HEK293 (cell line): Measurements from ENCODE around the gene CRIM1.

Source experiments
- CTCF ChIA-PET: fragments of 350-600 bp; formaldehyde crosslinking; extraction: SDS; loops from one replicate; lab custom pipeline; 2021; ENCODE audit warnings: antibody characterized with exemption; lab: Yijun Ruan, JAX
- POLR2A ChIA-PET: fragments of 300-600 bp; formaldehyde crosslinking; extraction: SDS; loops from one replicate; lab custom pipeline; 2020; ENCODE audit warnings: antibody characterized with exemption, inconsistent platforms; lab: Yijun Ruan, JAX
- H3K27ac ChIP-seq: fragments of 200-500 bp; sonication (Bioruptor generic); 2 replicates; pipeline ENCODE4 v1.5.1; 2014; ENCODE audit warnings: low read depth, low read length, control low read depth, inconsistent platforms; ENCODE audit errors: extremely low read depth
- H3K36me3 ChIP-seq, 2 experiments: fragments of 200-500 bp in 1 of 2; sonication (Bioruptor generic) in 1 of 2; 1 replicate in 1 of 2; 2 replicates in 1 of 2; pipeline ENCODE4 v1.5.1; 2014 to 2017; ENCODE audit warnings: inconsistent platforms in 2 of 2, low read length in 2 of 2; ENCODE audit not compliant: control insufficient read depth in 2 of 2, insufficient read depth in 1 of 2
- H3K4me1 ChIP-seq: fragments of 200-500 bp; sonication (Bioruptor generic); 2 replicates; pipeline ENCODE4 v1.5.1; 2014; ENCODE audit warnings: mild to moderate bottlenecking, low read length, inconsistent platforms; ENCODE audit not compliant: control insufficient read depth, insufficient read depth
- H3K4me3 ChIP-seq: 2 replicates; pipeline ENCODE4 v1.5.1; 2011; ENCODE audit warnings: low read depth, mild to moderate bottlenecking, control low read depth, low read length, moderate library complexity
- H3K9me3 ChIP-seq: fragments of 200-500 bp; sonication (Bioruptor generic); 2 replicates; pipeline ENCODE4 v1.5.1; 2014; ENCODE audit warnings: low read depth, low read length, inconsistent platforms; ENCODE audit not compliant: control insufficient read depth, insufficient read depth
- AEBP2 ChIP-seq: fragments of 450-650 bp; formaldehyde crosslinking; IDR thresholded peaks from 2 replicates; pipeline ENCODE4 v1.5.1; 2016; ENCODE audit warnings: missing biosample characterization, missing genetic modification characterization, borderline replicate concordance
- ATF2 ChIP-seq: fragments of 450-650 bp; formaldehyde crosslinking; IDR thresholded peaks from 2 replicates; pipeline ENCODE4 v1.5.1; 2016; ENCODE audit warnings: missing biosample characterization, missing genetic modification characterization, low read depth
- KLF7 ChIP-seq: fragments of 450-650 bp; formaldehyde crosslinking; IDR thresholded peaks from 2 replicates; pipeline ENCODE4 v1.5.1; 2016; ENCODE audit warnings: missing biosample characterization, missing genetic modification characterization, borderline replicate concordance
- PBX3 ChIP-seq: sonication (generic); formaldehyde crosslinking; IDR thresholded peaks from 2 replicates; pipeline ENCODE4 v1.8.1; 2022; ENCODE audit warnings: mild to moderate bottlenecking, moderate library complexity, missing genetic modification reagents
- PRDM6 ChIP-seq: fragments of 450-650 bp; formaldehyde crosslinking; IDR thresholded peaks from 2 replicates; pipeline ENCODE4 v1.5.1; 2017; ENCODE audit warnings: missing biosample characterization, missing genetic modification characterization
- SP7 ChIP-seq: fragments of 450-650 bp; formaldehyde crosslinking; IDR thresholded peaks from 2 replicates; pipeline ENCODE4 v1.5.1; 2016; ENCODE audit warnings: missing biosample characterization, missing genetic modification characterization
- ZFP3 ChIP-seq: fragments of 450-650 bp; formaldehyde crosslinking; IDR thresholded peaks from 2 replicates; pipeline ENCODE4 v1.5.1; 2016; ENCODE audit warnings: low read depth, missing biosample characterization, missing genetic modification characterization
- ZNF121 ChIP-seq: fragments of 450-650 bp; formaldehyde crosslinking; IDR thresholded peaks from 2 replicates; pipeline ENCODE4 v1.5.1; 2016; ENCODE audit warnings: missing biosample characterization, missing genetic modification characterization
- ZNF174 ChIP-seq: fragments of 450-650 bp; formaldehyde crosslinking; IDR thresholded peaks from 2 replicates; pipeline ENCODE4 v1.5.0; 2017; ENCODE audit warnings: missing biosample characterization, mild to moderate bottlenecking, missing genetic modification characterization
- ZNF324 ChIP-seq: fragments of 450-650 bp; formaldehyde crosslinking; IDR thresholded peaks from 2 replicates; pipeline ENCODE4 v1.5.1; 2016; ENCODE audit warnings: missing biosample characterization, missing genetic modification characterization
- ZNF529 ChIP-seq: fragments of 450-650 bp; formaldehyde crosslinking; IDR thresholded peaks from 2 replicates; pipeline ENCODE4 v1.5.1; 2017; ENCODE audit warnings: missing genetic modification characterization, missing biosample characterization; ENCODE audit not compliant: insufficient replicate concordance
- ZNF530 ChIP-seq: fragments of 450-650 bp; formaldehyde crosslinking; IDR thresholded peaks from 2 replicates; pipeline ENCODE4 v1.5.1; 2016; ENCODE audit warnings: low read depth, missing biosample characterization, missing genetic modification characterization
- ZNF544 ChIP-seq: fragments of 450-650 bp; formaldehyde crosslinking; IDR thresholded peaks from 2 replicates; pipeline ENCODE4 v1.5.0; 2017; ENCODE audit warnings: missing biosample characterization, missing genetic modification characterization
- ZNF560 ChIP-seq: fragments of 450-650 bp; formaldehyde crosslinking; IDR thresholded peaks from 2 replicates; pipeline ENCODE4 v1.5.1; 2017; ENCODE audit warnings: missing biosample characterization, missing genetic modification characterization, borderline replicate concordance
- ZNF664 ChIP-seq: fragments of 450-650 bp; formaldehyde crosslinking; IDR thresholded peaks from 2 replicates; pipeline ENCODE4 v1.5.1; 2016; ENCODE audit warnings: missing biosample characterization, missing genetic modification characterization

Gene CRIM1

GRCh38 chr2:36343606-36344005 lies 12.0 kb upstream of the CRIM1 start (continued):
- TF ChIP-seq AEBP2 (tag by site-specific recombination) (no peak), ZFP3 (tag by site-specific recombination) (no peak), ZNF121 (tag by site-specific recombination) (no peak), ZNF560 (tag by site-specific recombination) (no peak), ZNF544 (tag by site-specific recombination) (no peak)

- TF ChIP-seq SP7 (tag by site-specific recombination), result no peak
- TF ChIP-seq ATF2, result peak; percentile 61; the same call in 1 of the 2 replicates
- TF ChIP-seq ZNF530 (tag by site-specific recombination), result no peak
- no peak for TF ChIP-seq ZNF174 (tag by site-specific recombination)
- TF ChIP-seq ZNF529, result no peak
- no peak for TF ChIP-seq ZNF324
- Histone ChIP-seq H3K4me1 (0 out of 2 replicates have a peak, but pooled peaks cover 5% of the 10 kb centered on the region), H3K9me3 (no peaks in the 10 kb centered on the region), H3K4me3 (no peak overlapping the region), H3K27ac (no peak overlapping the region), H3K36me3 (no peaks in the 10 kb centered on the region)
- ChIA-PET CTCF (interaction anchor here (0.7 to 1.6 kb wide), 4 partner anchors 9 to 437 kb away, joined by 3 to 7 read pairs (median 3); no protein-coding TSS in a partner anchor), POLR2A (no interaction called here)
Measured at GRCh38 chr2:36348721-36349120, 6.9 kb upstream of the CRIM1 start.

- Histone ChIP-seq H3K4me1 (0 out of 2 replicates have a peak, but pooled peaks cover 5% of the 10 kb centered on the region), H3K4me3 (no peak overlapping the region), H3K27ac (no peak overlapping the region), H3K9me3 (no peaks in the 10 kb centered on the region), H3K36me3 (no peaks in the 10 kb centered on the region)
- ChIA-PET CTCF (interaction anchor here (0.6 to 2.3 kb wide), 9 partner anchors 99 to 872 kb away, joined by 3 to 10 read pairs (median 3); no protein-coding TSS in a partner anchor), POLR2A (no interaction called here)
- TF ChIP-seq PBX3 (CRISPR knock-in tag) (no peak), ZNF529 (no peak), KLF7 (tag by site-specific recombination) (no peak), ZNF664 (no peak), PRDM6 (no peak)
Measured at GRCh38 chr2:36351291-36351690, 4.3 kb upstream of the CRIM1 start.
